Vagina (tissue), 2 donors: Measurements from ENCODE around the gene ZC3H12C. TPM values are rescaled to one million over a fixed set of nuclear protein-coding genes. Genes with fewer than 3 reads are reported as not detected.

Experiments
- DNase-seq, 2 donors: peaks; one replicate each; pipeline ENCODE4 v3.0.0-alpha.2; 2017; ENCODE audit errors: extremely low spot score in 2 of 2
- H3K27ac ChIP-seq: fragments of 200-600 bp; sonication (generic); one replicate; pipeline ENCODE4 v1.5.1; 2019
- H3K27me3 ChIP-seq: fragments of 200-600 bp; sonication (generic); one replicate; pipeline ENCODE4 v1.5.1; 2019
- H3K36me3 ChIP-seq, 2 donors: fragments of 200-600 bp; sonication (generic); one replicate each; pipeline ENCODE4 v1.5.1; 2017 to 2019
- H3K4me1 ChIP-seq: fragments of 200-600 bp; sonication (generic); one replicate; pipeline ENCODE4 v1.5.1; 2019
- H3K4me3 ChIP-seq, 2 donors: fragments of 200-600 bp; sonication (generic); 1 replicate in 1 of 2; 2 replicates in 1 of 2; pipeline ENCODE4 v1.5.1; 2016 to 2019
- H3K9me3 ChIP-seq: fragments of 200-600 bp; sonication (generic); one replicate; pipeline ENCODE4 v1.5.1; 2019
- POLR2A ChIP-seq, 2 donors: fragments of 450-650 bp; IDR thresholded peaks; one replicate each; pipeline ENCODE4 v1.6.1; 2017; ENCODE audit warnings: antibody characterized with exemption in 2 of 2, mild to moderate bottlenecking in 2 of 2, moderate library complexity in 2 of 2
- POLR2AphosphoS5 ChIP-seq, 2 donors: sonication (generic); formaldehyde crosslinking; IDR thresholded peaks; one replicate each; pipeline ENCODE4 v1.9.0; 2017; ENCODE audit warnings: antibody characterized with exemption in 2 of 2, mild to moderate bottlenecking in 2 of 2, low read depth in 1 of 2; ENCODE audit not compliant: insufficient read depth in 1 of 2
- intact Hi-C: fragments of 100-400 bp; cut with DNase I; formaldehyde crosslinking; loops from one replicate; pipeline ENCODE4 v1.15.1; 2023
- total RNA-seq: library from RNA; depleted of rRNA; stranded (reverse); fragments of >200 nt; gene quantifications from one replicate; pipeline ENCODE4 v1.2.3, GENCODE V29; 2016
- TF ChIP-seq, protein P1 (sequence below), 3 experiments: fragments of 450-650 bp in 2 of 3; fragments of 200-600 bp in 1 of 3; sonication (generic) in 1 of 3; IDR thresholded peaks; one replicate each; pipeline ENCODE4 v1.5.1; 2017 to 2019; ENCODE audit warnings: antibody characterized with exemption in 3 of 3, mild to moderate bottlenecking in 2 of 3, moderate library complexity in 2 of 3

The ZC3H12C gene
- 16.7 TPM for total RNA-seq

DNA sequence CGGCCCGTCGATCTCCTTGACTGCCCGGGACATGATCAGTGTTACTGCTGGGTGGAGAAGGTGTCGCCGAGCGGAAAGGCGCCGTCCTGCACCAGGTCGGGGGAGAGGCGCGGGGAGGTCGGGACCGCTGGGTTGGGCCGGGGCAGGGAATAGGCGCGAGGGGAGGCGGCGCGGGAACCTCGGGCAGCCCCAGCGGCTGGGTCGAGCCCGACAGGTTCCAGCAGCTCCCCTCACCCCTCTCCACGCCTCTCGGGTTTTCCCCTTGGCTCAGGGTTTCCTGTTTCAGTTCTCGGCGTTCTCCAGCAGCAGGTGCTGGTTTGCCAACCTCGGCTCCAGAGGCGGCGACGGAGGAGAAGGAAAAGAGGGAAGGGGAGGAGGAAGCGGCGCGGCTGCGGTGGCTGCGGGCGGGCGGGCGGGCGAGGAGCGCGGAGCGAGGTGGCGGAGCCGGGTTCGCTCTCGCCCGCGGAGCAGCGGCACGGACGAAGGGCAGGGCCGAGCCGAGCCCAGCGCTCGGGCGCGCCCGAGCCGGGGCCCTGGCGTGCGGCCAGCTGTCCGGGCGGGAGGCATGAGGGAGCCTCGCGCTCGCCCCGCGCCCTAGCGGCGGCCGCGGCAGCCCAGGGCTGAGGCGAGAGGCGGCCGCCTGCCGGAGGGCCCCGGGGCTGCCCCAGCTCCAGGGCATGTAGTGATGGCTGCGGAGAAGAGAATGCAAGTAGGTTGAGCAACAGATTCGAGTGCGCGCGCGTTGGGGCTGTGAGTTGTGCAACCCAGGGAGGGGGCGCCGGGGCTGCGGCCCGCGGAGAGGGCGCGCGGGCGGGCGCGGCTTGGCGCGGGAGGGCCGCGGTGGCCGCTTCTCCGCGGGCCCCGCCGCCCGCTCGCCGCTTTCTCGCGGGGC lies at the start of gene ZC3H12C:
ZC3H12C (plus strand) TSS at position 878 of the 892 bp plus-strand sequence. CDS start 20 bp downstream, outside the sequence.
- intact Hi-C loops: no loop called here

DNA sequence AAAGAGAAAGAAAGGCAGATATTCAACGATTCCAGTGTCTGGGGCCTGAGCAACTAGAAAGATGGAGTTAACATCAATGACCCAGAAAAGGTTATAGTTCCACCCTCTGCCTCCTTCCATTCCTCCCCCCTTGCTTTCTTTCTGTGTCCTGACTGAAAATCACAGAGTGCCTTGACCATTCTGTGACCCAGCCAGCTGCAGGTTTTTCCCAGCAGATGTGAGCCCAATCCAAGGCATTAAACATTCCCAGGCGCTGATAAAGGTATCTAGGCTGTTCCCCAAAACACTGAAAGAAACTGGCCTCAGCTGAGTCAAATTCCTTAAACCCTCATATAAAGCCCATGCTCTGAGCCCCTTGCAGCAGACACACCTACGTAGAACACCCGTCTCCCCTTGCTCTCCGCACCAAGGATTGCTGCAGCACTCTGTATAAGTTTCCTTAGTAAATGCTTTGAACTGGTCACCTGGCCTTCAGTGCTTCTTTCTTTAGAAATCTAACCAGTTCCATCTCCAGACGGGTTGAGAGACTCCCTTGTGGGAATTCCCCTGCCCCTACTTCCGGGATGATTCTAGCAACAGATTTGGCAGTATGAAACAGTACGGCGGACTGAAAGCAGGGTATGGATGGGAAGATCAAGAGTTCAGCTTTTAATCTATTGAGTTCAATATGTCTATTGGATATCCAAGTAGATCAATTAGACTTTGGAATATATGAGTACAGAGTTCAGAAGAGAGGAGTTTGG lies 48.8 kb upstream of the ZC3H12C start:
- no peak overlapping the region for H3K4me3 ChIP-seq
- intact Hi-C loops: no loop called here
- no peak for DNase-seq
- H3K27ac ChIP-seq: no peak overlapping the region
- no peaks in the 10 kb centered on the region for H3K9me3 ChIP-seq
- H3K36me3 ChIP-seq: no peaks in the 10 kb centered on the region
- TF ChIP-seq POLR2A (IDR thresholded peaks at IDR 0.05) (no peak), POLR2AphosphoS5 (IDR thresholded peaks at IDR 0.05; ENCODE audit: insufficient read depth in 1 of 2, low read depth in 1 of 2) (no peak)
- TF ChIP-seq, protein P1, sequence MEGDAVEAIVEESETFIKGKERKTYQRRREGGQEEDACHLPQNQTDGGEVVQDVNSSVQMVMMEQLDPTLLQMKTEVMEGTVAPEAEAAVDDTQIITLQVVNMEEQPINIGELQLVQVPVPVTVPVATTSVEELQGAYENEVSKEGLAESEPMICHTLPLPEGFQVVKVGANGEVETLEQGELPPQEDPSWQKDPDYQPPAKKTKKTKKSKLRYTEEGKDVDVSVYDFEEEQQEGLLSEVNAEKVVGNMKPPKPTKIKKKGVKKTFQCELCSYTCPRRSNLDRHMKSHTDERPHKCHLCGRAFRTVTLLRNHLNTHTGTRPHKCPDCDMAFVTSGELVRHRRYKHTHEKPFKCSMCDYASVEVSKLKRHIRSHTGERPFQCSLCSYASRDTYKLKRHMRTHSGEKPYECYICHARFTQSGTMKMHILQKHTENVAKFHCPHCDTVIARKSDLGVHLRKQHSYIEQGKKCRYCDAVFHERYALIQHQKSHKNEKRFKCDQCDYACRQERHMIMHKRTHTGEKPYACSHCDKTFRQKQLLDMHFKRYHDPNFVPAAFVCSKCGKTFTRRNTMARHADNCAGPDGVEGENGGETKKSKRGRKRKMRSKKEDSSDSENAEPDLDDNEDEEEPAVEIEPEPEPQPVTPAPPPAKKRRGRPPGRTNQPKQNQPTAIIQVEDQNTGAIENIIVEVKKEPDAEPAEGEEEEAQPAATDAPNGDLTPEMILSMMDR (IDR thresholded peaks at IDR 0.05): no peak
- no peaks in the 10 kb centered on the region for H3K27me3 ChIP-seq
- no peaks in the 10 kb centered on the region for H3K4me1 ChIP-seq

More for the DNA sequence above, at the start of gene ZC3H12C:
- DNase-seq: no peak
- Histone ChIP-seq H3K27me3 (no peaks in the 10 kb centered on the region), H3K9me3 (no peaks in the 10 kb centered on the region), H3K36me3 (no peaks in the 10 kb centered on the region), H3K4me1 (peaks cover 42% of the 10 kb centered on the region), H3K4me3 (peak within 1 kb of the TSS; percentile 65 to 86), H3K27ac (peak within 1 kb of the TSS; percentile 94)
- TF ChIP-seq POLR2A (IDR thresholded peaks at IDR 0.05) (peak in 1 of 2 donors; percentile 77), POLR2AphosphoS5 (IDR thresholded peaks at IDR 0.05; ENCODE audit: insufficient read depth in 1 of 2, low read depth in 1 of 2) (peak in 1 of 2 donors; percentile 61)
- TF ChIP-seq, protein P1 (IDR thresholded peaks at IDR 0.05): peak in 1 of 3 experiments; percentile 10

DNA sequence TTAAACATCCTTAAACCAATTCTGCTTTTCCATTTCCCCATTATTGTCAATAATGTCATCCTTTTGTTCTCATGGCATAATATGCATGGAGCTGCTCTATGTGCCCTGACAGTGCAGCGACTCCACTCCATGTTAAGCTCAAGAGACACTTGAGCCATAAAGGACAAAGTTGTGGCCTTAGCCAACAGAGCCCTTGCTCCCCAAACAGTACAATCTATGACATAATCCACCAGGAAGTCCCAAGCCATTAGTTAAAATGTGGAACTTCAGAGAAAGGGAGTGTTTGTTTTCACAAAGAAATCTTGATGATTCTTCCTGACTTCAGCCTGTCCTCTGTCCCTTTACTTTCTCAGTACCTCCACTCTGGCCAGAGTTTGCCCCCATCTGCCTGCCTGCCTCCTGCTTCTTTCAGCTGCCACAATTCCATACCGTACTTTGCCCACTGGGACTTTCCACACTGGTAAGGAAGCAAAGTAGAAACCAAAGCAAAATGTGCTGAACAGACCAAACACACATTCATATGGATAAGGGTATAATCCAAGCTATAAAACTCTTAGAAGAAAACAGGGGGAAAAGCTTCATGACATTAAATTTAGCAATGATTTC lies 46.3 kb upstream of the ZC3H12C start:
- no peak overlapping the region for H3K4me3 ChIP-seq
- H3K4me1 ChIP-seq: no peaks in the 10 kb centered on the region
- TF ChIP-seq POLR2AphosphoS5 (IDR thresholded peaks at IDR 0.05; ENCODE audit: insufficient read depth in 1 of 2, low read depth in 1 of 2) (no peak), POLR2A (IDR thresholded peaks at IDR 0.05) (no peak)
- H3K36me3 ChIP-seq: no peaks in the 10 kb centered on the region
- no peaks in the 10 kb centered on the region for H3K27me3 ChIP-seq
- no peak for DNase-seq
- no peaks in the 10 kb centered on the region for H3K9me3 ChIP-seq
- no peak overlapping the region for H3K27ac ChIP-seq
- intact Hi-C loops: no loop called here

DNA sequence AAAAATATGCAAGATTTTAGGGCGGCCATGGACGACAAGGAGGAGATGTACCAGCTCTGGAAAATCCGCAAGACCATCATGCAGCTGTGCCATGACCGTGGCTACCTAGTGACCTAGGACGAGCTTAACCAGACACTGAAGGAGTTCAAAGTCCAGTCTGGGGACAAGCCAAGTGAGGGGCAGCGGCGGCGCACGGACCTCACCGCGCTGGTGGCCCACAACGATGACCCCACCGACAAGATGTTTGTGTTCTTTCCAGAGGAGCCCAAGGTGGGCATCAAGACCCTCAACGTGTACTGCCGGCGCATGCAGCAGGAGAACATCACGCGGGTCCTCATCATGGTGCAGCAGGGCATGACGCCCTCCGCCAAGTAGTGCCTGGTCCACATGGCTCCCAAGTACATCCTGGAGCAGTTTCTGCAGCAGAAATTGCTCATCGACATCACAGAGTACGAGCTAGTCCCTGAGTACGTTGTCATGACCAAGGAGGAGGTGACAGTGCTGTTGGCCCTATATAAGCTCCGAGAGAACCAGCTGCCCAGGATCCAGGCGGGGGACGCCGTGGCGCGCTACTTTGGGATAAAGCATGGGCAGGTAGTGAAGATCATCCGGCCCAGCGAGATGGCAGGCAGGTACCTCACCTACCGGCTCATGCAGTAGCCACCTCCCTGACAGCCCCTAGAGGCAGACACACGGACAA lies 43.5 kb upstream of the ZC3H12C start:
- Histone ChIP-seq H3K36me3 (no peaks in the 10 kb centered on the region), H3K9me3 (no peaks in the 10 kb centered on the region), H3K4me3 (no peak overlapping the region), H3K27ac (no peak overlapping the region), H3K27me3 (no peaks in the 10 kb centered on the region), H3K4me1 (no peaks in the 10 kb centered on the region)
- intact Hi-C loops: no loop called here
- TF ChIP-seq, protein P1 (IDR thresholded peaks at IDR 0.05): no peak
- TF ChIP-seq POLR2AphosphoS5 (IDR thresholded peaks at IDR 0.05; ENCODE audit: insufficient read depth in 1 of 2, low read depth in 1 of 2) (no peak), POLR2A (IDR thresholded peaks at IDR 0.05) (no peak)
- DNase-seq: no peak

DNA sequence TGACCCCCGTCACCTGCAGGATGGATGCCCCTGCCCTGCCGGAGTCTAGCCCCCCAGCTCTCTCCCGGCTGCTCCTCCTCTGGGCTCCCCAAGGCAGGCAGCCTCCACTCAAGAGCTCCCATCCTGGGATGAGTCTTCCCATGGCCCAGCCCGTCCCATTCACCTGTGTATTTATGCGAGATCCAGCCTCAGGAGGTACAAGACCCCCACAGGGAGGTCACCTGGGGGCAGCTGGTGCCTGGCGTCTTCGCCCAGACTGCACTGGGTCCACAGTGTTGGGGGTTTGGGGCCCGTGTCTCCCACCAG lies 43.0 kb upstream of the ZC3H12C start:
- H3K27me3 ChIP-seq: no peaks in the 10 kb centered on the region
- no peaks in the 10 kb centered on the region for H3K9me3 ChIP-seq
- TF ChIP-seq POLR2A (IDR thresholded peaks at IDR 0.05) (no peak), POLR2AphosphoS5 (IDR thresholded peaks at IDR 0.05; ENCODE audit: insufficient read depth in 1 of 2, low read depth in 1 of 2) (no peak)
- TF ChIP-seq, protein P1 (IDR thresholded peaks at IDR 0.05): no peak
- no peak overlapping the region for H3K4me3 ChIP-seq
- no peaks in the 10 kb centered on the region for H3K4me1 ChIP-seq
- H3K36me3 ChIP-seq: no peaks in the 10 kb centered on the region
- no peak for DNase-seq
- no peak overlapping the region for H3K27ac ChIP-seq
- intact Hi-C loops: no loop called here
